GM21367 (cell line): ENCODE results near the gene CEP78.
"Not testable (repeated sequence)": the region's sequence is repeated elsewhere in the genome, so short reads cannot be mapped to it uniquely, and the experiment has no call there.

Source experiments
- ATAC-seq: cut with Tn5 transposase; IDR thresholded peaks from one replicate; pipeline ENCODE4 v1.9.1; 2021; ENCODE audit not compliant: unreplicated experiment

CEP78 gene

DNA sequence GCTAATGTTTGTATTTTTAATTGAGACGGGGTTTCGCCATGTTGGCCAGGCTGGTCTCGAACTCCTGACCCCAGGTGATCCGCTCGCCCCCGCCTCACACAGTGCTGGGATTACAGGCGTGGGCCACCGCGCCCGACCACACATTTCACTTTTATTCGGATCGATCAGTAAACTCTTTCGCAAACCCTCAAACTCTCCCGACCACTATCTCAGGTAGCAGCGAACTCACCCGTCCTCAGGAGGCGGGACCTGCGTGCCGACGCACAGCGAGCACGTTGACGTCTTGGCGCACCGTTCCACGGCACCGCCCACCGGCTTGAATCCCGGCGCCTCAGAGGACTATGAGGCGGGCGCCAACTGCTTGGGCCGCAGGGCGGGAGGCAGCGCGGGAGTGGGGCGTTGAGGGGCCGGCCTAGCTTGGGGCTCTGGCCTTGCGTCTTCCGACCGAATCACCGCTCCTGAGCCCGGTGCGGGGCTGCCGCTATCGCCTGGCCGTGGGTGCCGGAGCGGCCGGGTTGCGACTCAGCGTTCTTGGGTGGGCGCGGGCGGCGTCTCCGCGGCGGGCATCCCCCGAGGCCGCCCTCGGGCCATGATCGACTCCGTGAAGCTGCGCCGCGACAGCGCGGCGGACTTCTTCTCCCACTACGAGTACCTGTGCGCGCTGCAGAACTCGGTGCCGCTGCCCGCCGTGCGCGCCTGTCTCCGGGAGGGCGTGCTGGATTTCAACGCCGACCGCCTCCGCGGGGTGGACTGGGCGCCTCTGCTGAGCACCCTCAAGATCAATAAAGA is at the start of gene CEP78:
Gene CEP78 (plus strand): TSS at position 314 of the 789 bp plus-strand sequence. CDS start 276 bp downstream, at position 590.
- ATAC-seq = peak; percentile 98

- ATAC-seq = no peak
Observed at GRCh38 chr9:78187763-78188484, 48.0 kb upstream of the CEP78 start.

DNA sequence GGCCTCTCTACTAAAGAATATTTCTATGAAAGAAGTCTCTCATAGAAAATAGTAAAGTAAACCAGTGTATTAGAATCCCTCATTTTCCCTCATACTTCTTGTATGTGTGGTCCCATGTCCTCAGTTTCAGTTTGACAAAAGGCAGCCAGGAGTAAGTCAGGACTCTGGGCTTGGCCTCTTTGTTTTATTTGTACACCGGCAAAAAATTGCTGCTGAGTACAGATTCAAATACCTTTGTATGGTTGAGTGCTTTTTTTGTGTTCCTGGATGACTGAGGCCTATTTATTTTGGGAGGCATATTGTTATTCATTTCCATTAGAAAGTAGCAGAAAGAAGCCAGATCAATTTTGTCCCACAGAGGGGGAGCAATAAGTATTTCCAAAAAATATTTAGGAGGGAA is 47.3 kb upstream of the CEP78 start:
- no peak for ATAC-seq

GRCh38 chr9:78189001-78189400 is 46.9 kb upstream of the CEP78 start:
- no peak for ATAC-seq

DNA sequence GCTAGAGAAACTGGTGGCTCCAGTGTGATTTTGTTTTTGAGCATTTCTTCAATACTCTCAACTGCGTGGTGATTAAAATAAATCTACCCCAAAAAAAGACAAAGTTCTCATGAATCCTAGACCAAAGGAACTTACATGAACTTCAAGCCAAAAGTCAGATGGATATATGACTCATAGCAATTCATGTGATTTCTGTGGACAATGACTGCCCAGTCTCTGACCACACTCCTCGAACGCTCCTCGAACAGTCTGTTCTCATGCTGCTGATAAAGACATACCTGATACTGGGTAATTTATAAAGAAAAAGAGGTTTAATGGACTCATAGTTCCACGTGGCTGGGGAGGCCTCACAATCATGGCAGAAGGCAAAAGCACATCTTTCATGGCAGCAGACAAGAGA is 46.4 kb upstream of the CEP78 start:
- ATAC-seq = no peak

- ATAC-seq = no peak
Observed at GRCh38 chr9:78191931-78192330, 43.9 kb upstream of the CEP78 start.

- ATAC-seq = no peak
Observed at GRCh38 chr9:78196258-78196657, 39.6 kb upstream of the CEP78 start.

- ATAC-seq = peak; percentile 73
Observed at GRCh38 chr9:78201158-78201777, 34.6 kb upstream of the CEP78 start.

DNA sequence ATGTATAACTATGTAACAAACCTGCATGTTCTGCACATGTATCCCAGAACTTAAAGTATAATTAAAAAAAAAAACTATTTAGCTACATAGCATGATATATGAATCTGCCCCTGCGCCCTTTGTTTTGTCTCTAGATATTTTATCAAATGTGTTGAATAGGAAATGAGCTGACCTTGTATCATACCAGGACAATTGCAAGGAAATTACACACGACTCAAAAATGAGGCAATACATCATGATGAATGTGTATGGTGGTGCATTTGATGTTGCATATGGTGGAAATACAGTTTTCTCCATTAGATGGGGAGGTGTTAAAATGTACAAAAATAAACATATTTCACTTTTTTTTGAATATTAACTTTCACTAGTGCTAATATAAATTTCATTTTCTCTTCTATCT is 28.6 kb upstream of the CEP78 start:
- no peak for ATAC-seq

- no peak for ATAC-seq
Observed at GRCh38 chr9:78207901-78208300, 28.0 kb upstream of the CEP78 start.

DNA sequence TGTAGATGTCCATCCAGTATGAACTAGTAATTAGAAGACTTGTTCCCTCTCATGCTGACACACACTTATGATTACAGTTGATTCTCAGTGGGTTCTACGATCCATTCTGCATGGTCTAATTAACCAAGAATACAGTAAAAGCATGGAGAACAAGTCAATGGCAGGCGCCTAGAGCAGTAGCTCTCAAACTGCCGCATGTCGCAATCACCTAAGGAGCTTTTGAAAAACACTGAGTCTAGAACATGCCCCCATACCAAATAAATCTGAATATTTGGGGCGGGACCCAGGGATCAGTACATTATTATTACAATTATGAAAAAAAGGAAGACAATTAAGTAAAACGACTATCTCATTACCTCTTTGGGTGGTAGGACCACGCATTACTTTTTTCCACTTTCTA is 26.7 kb upstream of the CEP78 start:
- ATAC-seq = no peak

GRCh38 chr9:78210841-78211301 is 25.0 kb upstream of the CEP78 start:
- ATAC-seq = peak; percentile 71

DNA sequence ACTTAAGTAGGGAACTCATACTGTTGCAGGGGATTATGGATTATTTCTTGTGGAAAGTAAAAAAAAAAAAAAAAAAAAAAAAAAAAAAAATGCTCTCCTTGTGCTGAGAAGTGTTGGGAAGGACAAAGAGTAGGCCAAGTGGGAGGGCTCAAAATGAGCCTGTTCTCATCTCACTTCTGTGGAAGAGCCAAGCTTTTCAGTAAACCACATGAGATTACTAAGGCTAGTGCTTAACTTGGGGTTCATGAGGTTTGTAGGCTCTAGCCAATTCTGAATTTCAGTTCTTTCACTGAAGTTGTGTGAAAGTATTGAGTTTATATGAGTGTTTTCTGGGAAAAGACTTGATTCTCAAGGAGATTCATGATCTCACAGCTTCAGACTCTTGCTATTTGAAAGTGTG is 23.0 kb upstream of the CEP78 start:
- no peak for ATAC-seq

GRCh38 chr9:78213712-78214111 is 22.2 kb upstream of the CEP78 start:
- no peak for ATAC-seq

DNA sequence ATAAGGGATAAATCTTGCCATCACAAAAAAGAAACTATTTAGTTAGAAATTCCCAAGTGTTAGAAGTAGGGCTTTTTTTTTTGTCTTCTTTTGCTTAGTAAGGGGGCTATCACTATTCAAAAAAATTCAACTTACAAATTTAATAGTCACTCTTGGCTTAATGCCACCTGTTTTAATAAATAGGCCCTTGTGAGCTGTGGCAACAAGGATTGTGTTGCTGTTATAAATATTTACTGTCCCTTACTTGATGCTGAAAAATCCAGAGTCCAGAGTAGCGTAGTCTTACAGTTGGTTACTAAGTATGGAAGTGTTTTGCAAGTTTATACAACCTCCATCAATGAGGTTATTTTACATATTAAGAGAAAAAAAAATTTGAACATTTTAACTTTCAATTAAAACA is 21.4 kb upstream of the CEP78 start:
- no peak for ATAC-seq

- ATAC-seq = no peak
Observed at GRCh38 chr9:78215706-78216105, 20.2 kb upstream of the CEP78 start.

GRCh38 chr9:78218890-78219289 is 17.0 kb upstream of the CEP78 start:
- ATAC-seq = no peak

DNA sequence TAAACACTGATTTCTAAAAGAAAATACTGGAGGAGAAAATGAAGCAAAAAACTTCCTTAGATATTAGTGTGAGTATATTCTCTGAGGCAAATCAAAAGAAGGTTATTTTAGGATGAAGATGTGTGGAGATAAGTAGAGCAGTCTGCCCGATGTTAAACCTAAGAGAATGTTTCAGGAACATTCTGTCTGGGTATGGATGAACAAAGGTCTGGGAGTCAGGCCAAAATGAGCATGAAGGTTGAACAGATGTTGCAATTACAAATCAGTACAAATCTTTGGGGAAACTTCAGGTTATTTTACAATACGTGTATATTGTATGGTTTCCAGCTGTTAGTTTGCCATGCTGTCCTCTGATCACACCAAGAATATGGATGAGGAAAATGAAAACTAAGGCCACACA is 14.4 kb upstream of the CEP78 start:
- no peak for ATAC-seq

DNA sequence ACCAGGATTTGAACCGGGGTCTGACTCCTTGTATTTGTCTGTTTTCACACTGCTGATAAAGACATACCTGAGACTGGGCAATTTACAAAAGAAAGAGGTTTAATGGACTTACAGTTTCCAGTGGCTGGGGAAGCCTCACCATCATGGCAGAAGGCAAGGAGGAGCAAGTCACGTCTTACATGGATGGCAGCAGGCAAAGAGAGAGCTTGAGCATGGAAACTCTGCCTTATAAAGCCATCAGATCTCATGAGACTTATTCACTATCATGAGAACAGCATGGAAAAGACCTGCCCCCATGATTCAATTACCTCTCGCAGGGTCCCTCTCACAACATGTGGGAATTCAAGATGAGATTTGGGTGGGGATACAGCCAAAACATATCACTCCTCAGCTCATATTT is 14.0 kb upstream of the CEP78 start:
- ATAC-seq = not testable (repeated sequence)

DNA sequence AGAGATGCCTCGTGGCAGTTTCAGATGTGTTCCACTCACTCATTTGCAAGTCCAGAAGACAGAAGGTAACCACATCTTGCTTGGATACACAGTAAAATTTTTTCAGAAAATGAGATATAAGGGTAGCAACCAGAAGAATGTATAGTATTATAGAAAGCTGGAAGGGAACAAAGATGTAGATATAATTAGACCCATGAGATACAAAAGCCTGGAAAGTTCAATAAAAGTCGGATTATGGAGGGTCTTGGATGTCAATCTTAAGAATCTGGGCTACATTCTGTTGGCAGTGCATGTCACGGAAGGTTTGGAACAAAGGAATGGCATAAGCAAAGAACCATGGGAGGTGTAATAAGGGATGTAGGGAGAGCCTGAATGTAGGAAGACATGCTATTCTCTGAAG is 5.1 kb upstream of the CEP78 start:
- no peak for ATAC-seq

DNA sequence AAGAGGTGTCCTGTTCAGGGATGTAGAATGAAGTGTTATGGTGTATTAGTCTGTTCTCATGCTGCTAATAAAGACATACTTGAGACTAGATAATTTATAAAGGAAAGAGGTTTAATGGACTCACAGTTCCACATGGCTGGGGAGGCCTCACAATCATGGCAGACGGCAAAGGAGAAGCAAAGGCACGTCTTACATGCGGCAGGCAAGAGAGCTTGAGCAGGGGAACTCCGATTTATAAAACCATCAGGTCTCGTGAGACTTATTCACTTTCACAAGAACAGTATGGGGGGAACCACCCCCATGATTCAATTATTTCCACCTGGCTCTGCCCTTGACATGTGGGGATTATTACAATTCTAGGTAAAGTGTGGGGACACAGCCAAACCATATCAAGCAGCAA is 3.4 kb upstream of the CEP78 start:
- ATAC-seq = not testable (repeated sequence)

GRCh38 chr9:78234810-78235209 is 1.1 kb upstream of the CEP78 start:
- no peak for ATAC-seq
